ENCODE results near the gene NUP93. TPM values are rescaled to one million over a fixed set of nuclear protein-coding genes. Genes with fewer than 3 reads are reported as not detected.

The NUP93 gene
- total RNA-seq, 1 donor from 2014 or later = 111 TPM

DNA sequence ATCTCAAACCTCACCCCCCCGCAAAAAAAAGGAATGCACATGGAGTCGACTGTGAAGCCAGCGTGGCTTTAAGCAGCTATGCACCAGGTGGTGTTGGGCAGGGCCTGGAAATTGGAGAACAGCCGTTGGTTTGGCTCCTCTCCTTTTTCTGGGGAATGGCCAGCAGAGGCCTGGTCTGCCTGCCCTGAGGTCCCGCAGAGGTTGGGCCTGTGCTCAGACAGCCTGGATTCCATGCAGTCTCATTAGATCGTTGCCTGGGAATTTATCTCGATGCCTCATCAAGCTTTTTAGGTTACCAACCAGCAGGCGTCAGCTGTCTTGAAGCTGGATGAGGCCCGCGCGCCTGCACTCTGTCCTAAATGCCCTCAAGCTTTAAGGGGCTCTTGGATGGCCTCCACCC is 144.9 kb downstream of the NUP93 start:
- Mint-ChIP-seq H3K4me3 (no peak overlapping the region), H3K4me1 (peaks cover 39% of the 10 kb centered on the region), H3K27ac (peak overlapping the region; percentile 37), H3K27me3 (no peaks in the 10 kb centered on the region), H3K36me3 (ENCODE audit: low read depth) (no peaks in the 10 kb centered on the region), H3K9me3 (no peaks in the 10 kb centered on the region)
- ChIA-PET CTCF (interaction anchor here (1.0 to 1.1 kb wide), 3 partner anchors 57 to 97 kb away, joined by 3 read pairs; no protein-coding TSS in a partner anchor), POLR2A (interaction anchor here (1.0 to 2.3 kb wide), 10 partner anchors 10 to 167 kb away, joined by 3 to 25 read pairs (median 6); partner anchors contain the start of gene HERPUD1)
- TF ChIP-seq, protein P1, sequence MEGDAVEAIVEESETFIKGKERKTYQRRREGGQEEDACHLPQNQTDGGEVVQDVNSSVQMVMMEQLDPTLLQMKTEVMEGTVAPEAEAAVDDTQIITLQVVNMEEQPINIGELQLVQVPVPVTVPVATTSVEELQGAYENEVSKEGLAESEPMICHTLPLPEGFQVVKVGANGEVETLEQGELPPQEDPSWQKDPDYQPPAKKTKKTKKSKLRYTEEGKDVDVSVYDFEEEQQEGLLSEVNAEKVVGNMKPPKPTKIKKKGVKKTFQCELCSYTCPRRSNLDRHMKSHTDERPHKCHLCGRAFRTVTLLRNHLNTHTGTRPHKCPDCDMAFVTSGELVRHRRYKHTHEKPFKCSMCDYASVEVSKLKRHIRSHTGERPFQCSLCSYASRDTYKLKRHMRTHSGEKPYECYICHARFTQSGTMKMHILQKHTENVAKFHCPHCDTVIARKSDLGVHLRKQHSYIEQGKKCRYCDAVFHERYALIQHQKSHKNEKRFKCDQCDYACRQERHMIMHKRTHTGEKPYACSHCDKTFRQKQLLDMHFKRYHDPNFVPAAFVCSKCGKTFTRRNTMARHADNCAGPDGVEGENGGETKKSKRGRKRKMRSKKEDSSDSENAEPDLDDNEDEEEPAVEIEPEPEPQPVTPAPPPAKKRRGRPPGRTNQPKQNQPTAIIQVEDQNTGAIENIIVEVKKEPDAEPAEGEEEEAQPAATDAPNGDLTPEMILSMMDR (IDR thresholded peaks at IDR 0.05) = no peak
- DNase-seq = no peak
- ATAC-seq (ENCODE audit: low read depth) = no peak
- intact Hi-C loops (cut with micrococcal nuclease) = no loop called here

DNA sequence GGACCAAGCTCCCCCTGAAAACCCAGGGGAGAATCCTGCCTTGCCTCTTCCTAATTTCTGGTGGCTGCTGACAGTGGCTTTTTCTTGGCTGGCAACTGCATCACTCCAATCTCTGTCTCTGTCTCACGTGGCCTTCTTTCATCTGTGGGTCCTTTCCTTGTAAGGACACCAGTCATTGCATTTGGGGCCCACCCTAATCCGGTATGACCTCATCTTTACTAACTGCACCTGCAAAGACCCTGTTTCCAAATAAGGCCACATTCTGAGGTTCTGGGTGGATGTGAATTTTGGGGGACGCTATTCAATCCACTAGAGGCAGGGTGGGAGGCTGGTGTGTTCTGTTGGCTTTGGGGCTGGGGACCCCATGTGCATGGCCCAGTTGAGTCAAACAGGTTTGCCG is 146.1 kb downstream of the NUP93 start:
- intact Hi-C loops (cut with micrococcal nuclease) = no loop called here
- H3K4me3 Mint-ChIP-seq = no peak overlapping the region
- no peaks in the 10 kb centered on the region for H3K9me3 Mint-ChIP-seq
- TF ChIP-seq, protein P1 (IDR thresholded peaks at IDR 0.05) = no peak
- POLR2A ChIA-PET = interaction anchor here (0.9 to 2.3 kb wide), 6 partner anchors 35 to 71 kb away, joined by 3 to 25 read pairs (median 8); partner anchors contain the start of gene HERPUD1
- DNase-seq (no peak), ATAC-seq (ENCODE audit: low read depth) (no peak)
- H3K27me3 Mint-ChIP-seq = no peaks in the 10 kb centered on the region
- no peaks in the 10 kb centered on the region for H3K36me3 Mint-ChIP-seq (ENCODE audit: low read depth)
- H3K27ac Mint-ChIP-seq = no peak overlapping the region
- H3K4me1 Mint-ChIP-seq = peaks cover 27% of the 10 kb centered on the region
- CTCF ChIA-PET = interaction anchor here (1.0 kb wide), 1 partner anchor 9 kb away, joined by 3 read pairs; no protein-coding TSS in a partner anchor

DNA sequence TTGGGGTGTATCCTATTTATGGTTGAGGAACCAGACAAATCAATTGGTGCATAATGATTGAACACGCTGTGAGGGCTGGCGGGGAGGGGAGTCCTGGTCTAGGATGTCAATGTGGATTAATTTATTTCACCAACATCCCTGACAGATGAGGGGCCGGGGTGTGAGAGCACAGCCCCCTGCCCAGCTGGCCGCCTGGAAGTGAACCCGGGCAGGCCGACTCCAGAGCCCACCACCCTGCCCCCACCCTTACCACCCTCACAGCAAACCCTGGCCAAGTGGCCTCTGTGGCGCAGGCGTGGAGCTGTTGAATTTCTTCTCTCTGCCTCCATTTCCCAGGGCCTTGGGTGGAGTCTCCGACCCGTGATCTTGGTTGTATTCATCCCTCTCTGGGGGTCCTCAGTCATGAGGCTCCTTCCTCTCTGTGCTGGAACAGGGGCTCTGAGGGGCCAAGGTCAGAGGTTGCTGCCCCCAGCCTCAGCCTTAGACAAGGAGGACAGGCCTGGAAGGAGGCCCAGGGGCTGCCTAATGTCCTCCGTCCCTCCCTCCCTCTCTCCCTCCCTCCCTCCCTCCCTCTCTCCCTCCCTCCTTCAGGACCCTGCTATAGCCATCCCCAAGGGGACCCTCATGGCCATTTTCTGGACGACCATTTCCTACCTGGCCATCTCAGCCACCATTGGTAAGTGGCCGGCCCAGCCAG is 147.7 kb downstream of the NUP93 start:
- intact Hi-C loops (cut with micrococcal nuclease) = no loop called here
- ATAC-seq (ENCODE audit: low read depth) (no peak), DNase-seq (no peak)
- H3K4me3 Mint-ChIP-seq = no peak overlapping the region
- TF ChIP-seq, protein P1 (IDR thresholded peaks at IDR 0.05) = no peak
- no peak overlapping the region for H3K27ac Mint-ChIP-seq
- no peaks in the 10 kb centered on the region for H3K27me3 Mint-ChIP-seq
- ChIA-PET CTCF (no interaction called here), POLR2A (no interaction called here)
- H3K36me3 Mint-ChIP-seq (ENCODE audit: low read depth) = no peaks in the 10 kb centered on the region
- no peaks in the 10 kb centered on the region for H3K9me3 Mint-ChIP-seq
- H3K4me1 Mint-ChIP-seq = peaks cover 20% of the 10 kb centered on the region

DNA sequence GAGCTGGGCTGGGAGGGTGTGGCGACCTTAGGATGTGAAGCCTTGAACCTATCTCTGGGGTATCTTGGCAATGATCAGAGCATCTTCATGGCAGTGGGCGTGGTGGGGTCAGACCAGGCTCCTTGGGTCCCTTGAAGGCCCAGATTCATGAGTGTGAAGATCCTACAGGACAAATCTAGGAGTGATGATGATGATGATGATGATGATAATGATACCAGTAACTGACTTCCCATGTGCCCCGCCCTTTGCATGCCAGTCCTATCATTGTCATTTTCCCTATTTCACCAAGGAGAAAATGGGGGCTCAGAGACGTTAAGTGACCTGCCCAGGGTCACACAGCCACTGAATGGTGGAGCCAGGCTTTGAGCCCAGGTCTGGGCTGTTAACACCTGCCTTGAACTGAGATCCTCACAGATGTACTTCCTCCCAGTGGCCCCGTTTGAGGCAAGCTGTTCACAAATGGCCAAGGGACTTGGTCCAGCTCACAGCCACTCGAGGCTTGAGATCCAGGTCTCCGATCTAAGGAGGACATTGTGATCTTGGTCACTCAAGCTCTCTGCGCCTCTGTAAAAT is 148.4 kb downstream of the NUP93 start:
- Mint-ChIP-seq H3K27ac (no peak overlapping the region), H3K27me3 (no peaks in the 10 kb centered on the region), H3K36me3 (ENCODE audit: low read depth) (no peaks in the 10 kb centered on the region), H3K4me1 (peaks cover 15% of the 10 kb centered on the region), H3K9me3 (no peaks in the 10 kb centered on the region), H3K4me3 (no peak overlapping the region)
- intact Hi-C loops (cut with micrococcal nuclease) = no loop called here
- ATAC-seq (ENCODE audit: low read depth) (no peak), DNase-seq (no peak)
- TF ChIP-seq, protein P1 (IDR thresholded peaks at IDR 0.05) = no peak
- ChIA-PET POLR2A (interaction anchor here (1.3 kb wide), 1 partner anchor 52 kb away, joined by 3 read pairs; no protein-coding TSS in a partner anchor), CTCF (no interaction called here)

DNA sequence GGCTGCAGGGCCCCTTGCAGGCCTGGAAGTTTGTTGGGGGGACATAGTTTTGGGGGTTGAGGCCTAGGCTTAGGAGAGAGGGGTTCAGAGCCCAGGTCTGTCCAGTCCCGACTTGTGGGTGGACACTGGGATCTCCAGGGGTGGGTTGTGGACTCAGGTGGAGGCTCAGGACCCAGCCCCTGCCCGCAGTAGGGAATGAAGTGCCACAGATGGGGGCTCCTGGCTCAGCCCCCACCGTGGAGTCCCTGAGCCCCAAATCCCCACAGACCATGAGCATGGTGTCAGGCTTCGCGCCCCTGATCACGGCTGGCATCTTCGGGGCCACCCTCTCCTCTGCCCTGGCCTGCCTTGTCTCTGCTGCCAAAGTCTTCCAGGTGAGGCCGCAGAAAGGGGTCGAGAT is 149.3 kb downstream of the NUP93 start:
- DNase-seq = no peak
- POLR2A ChIA-PET = interaction anchor here (0.7 to 1.3 kb wide), 2 partner anchors 9 to 51 kb away, joined by 3 to 9 read pairs; no protein-coding TSS in a partner anchor
- H3K27ac Mint-ChIP-seq = no peak overlapping the region
- peaks cover 15% of the 10 kb centered on the region for H3K4me1 Mint-ChIP-seq
- ATAC-seq (ENCODE audit: low read depth) = no peak
- intact Hi-C loops (cut with micrococcal nuclease) = no loop called here
- CTCF ChIA-PET = no interaction called here
- no peaks in the 10 kb centered on the region for H3K27me3 Mint-ChIP-seq
- no peaks in the 10 kb centered on the region for H3K9me3 Mint-ChIP-seq
- H3K4me3 Mint-ChIP-seq = no peak overlapping the region
- TF ChIP-seq, protein P1 (IDR thresholded peaks at IDR 0.05) = no peak
- no peaks in the 10 kb centered on the region for H3K36me3 Mint-ChIP-seq (ENCODE audit: low read depth)
